Smooth muscle cell (in vitro differentiated cells): Measurements from ENCODE around the gene DGAT2. TPM values are rescaled to one million over a fixed set of nuclear protein-coding genes. Genes with fewer than 3 reads are reported as not detected.
"Not testable (repeated sequence)": the region's sequence is repeated elsewhere in the genome, so short reads cannot be mapped to it uniquely, and the experiment has no call there.

ENCODE experiments used
- DNase-seq: peaks from one replicate; lab custom pipeline; 2025; ENCODE audit not compliant: unreplicated experiment; lab: John Stamatoyannopoulos, UW
- H2AFZ ChIP-seq: fragments of 200-600 bp; sonication (generic); 2 replicates; pipeline ENCODE4 v1.6.0; 2016; ENCODE audit warnings: antibody characterized with exemption, low read depth, mild to moderate bottlenecking
- H3F3A ChIP-seq: fragments of 200-600 bp; sonication (generic); 2 replicates; pipeline ENCODE4 v1.6.0; 2017; ENCODE audit warnings: antibody characterized with exemption, low read depth
- H3K27ac ChIP-seq: fragments of 200-600 bp; sonication (generic); 2 replicates; pipeline ENCODE4 v1.5.1; 2016; ENCODE audit warnings: low read depth, mild to moderate bottlenecking
- H3K27me3 ChIP-seq: fragments of 200-600 bp; sonication (generic); 2 replicates; pipeline ENCODE4 v1.6.1; 2016; ENCODE audit warnings: low read depth, mild to moderate bottlenecking
- H3K36me3 ChIP-seq: fragments of 200-600 bp; sonication (generic); 2 replicates; pipeline ENCODE4 v1.5.1; 2016; ENCODE audit warnings: low read depth
- H3K4me1 ChIP-seq: fragments of 200-600 bp; sonication (generic); 2 replicates; pipeline ENCODE4 v1.5.1; 2016; ENCODE audit warnings: low read depth
- H3K4me2 ChIP-seq: fragments of 200-600 bp; sonication (generic); 2 replicates; pipeline ENCODE4 v1.6.0; 2016; ENCODE audit warnings: mild to moderate bottlenecking
- H3K4me3 ChIP-seq: fragments of 200-600 bp; sonication (generic); 2 replicates; pipeline ENCODE4 v1.5.1; 2016; ENCODE audit warnings: mild to moderate bottlenecking
- H3K79me2 ChIP-seq: fragments of 200-600 bp; sonication (generic); 2 replicates; pipeline ENCODE4 v1.6.0; 2016; ENCODE audit warnings: low read depth, mild to moderate bottlenecking
- H3K9ac ChIP-seq: fragments of 200-600 bp; sonication (generic); 2 replicates; pipeline ENCODE4 v1.6.0; 2016; ENCODE audit warnings: low read depth
- H3K9me3 ChIP-seq: fragments of 200-600 bp; sonication (generic); replicated peaks from 2 replicates; pipeline ENCODE4 v1.5.1; 2016; ENCODE audit warnings: low read depth
- H4K20me1 ChIP-seq: fragments of 200-600 bp; sonication (generic); 2 replicates; pipeline ENCODE4 v1.6.0; 2016; ENCODE audit warnings: low read depth
- WGBS: methylation state at CpG from one replicate; pipeline ENCODE4 v1.1.7; 2016; ENCODE audit warnings: low lambda C conversion rate; 5-methylcytosine and 5-hydroxymethylcytosine counted together
- polyA plus RNA-seq: library from polyadenylated mRNA; unstranded; fragments of >200 nt; fragmentation: Nextera tagmentation; extraction: Ambion mirVana; gene quantifications from 2 replicates; pipeline ENCODE4 v1.2.1, GENCODE V29; 2016
- total RNA-seq: library from RNA; depleted of rRNA; stranded (reverse); fragments of >200 nt; gene quantifications from 2 replicates; pipeline ENCODE4 v1.2.3, GENCODE V29; 2014
- TF ChIP-seq, protein P1 (sequence below): fragments of 200-600 bp; sonication (generic); IDR thresholded peaks from 2 replicates; pipeline ENCODE4 v1.5.1; 2017; ENCODE audit warnings: borderline replicate concordance, mild to moderate bottlenecking, antibody characterized with exemption; ENCODE audit not compliant: insufficient read depth, poor library complexity, severe bottlenecking

Gene DGAT2
- total and polyA plus RNA-seq, 2 experiments from 2014 or later, result 1.5 to 3.7 TPM

DNA sequence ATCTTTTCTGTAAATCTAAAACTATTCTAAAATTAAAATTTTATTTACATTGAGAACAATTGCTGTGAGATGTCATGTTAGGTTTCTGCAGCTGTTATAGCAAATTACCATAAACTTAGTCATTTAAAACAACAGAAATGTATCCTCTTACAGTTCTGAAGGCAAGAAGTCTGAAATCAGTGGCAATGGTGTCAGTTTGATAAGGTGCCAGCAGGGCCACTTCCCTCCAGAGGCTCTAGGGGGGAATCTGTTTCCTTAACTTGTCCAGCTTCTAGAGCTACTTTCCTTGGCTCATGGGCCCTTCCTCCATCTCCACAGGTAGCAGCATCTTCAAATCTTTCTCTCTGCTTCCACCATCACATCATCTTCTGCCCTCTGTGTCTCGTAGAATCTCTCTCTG, 27.9 kb upstream of the DGAT2 start:
- WGBS, result 70% methylated on average over 1 of the region's 1 CpG
- H2AFZ ChIP-seq, result no peak overlapping the region

DNA sequence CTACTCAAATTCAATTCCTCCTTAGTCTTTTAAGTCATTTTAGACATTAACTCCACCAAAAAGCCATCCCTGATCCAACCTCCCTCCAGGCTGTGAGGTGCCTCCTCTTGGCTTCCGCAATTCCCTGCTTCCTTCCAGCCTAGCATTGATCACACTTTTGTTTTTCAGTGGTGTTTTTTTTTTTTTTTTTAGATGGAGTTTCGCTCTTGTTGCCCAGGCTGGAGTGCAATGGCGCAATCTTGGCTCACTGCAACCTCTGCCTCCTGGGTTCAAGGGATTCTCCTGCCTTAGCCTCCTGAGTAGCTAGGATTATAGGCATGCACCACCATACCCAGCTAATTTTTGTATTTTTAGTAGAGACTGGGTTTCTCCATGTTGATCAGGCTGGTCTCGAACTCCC, 25.4 kb upstream of the DGAT2 start:
- H3K79me2 ChIP-seq, H3K4me3 ChIP-seq, H3F3A ChIP-seq, H3K9ac ChIP-seq, H2AFZ ChIP-seq, H3K36me3 ChIP-seq, H3K4me1 ChIP-seq, DNase-seq, H3K27ac ChIP-seq, H3K27me3 ChIP-seq, H3K9me3 ChIP-seq, H4K20me1 ChIP-seq, H3K4me2 ChIP-seq: not testable (repeated sequence)
- 93% methylated on average over 4 of the region's 4 CpGs for WGBS

More for the DNA sequence above, 27.9 kb upstream of the DGAT2 start:
- Histone ChIP-seq H4K20me1 (no peaks in the 10 kb centered on the region), H3K9ac (no peak overlapping the region), H3K4me1 (no peaks in the 10 kb centered on the region), H3K79me2 (no peaks in the 10 kb centered on the region), H3K27me3 (peaks cover 9% of the 10 kb centered on the region), H3K27ac (no peak overlapping the region), H3K9me3 (no peaks in the 10 kb centered on the region), H3K4me2 (no peak overlapping the region), H3F3A (no peaks in the 10 kb centered on the region), H3K4me3 (no peak overlapping the region), H3K36me3 (no peaks in the 10 kb centered on the region)
- DNase-seq, result no peak
- TF ChIP-seq, protein P1, sequence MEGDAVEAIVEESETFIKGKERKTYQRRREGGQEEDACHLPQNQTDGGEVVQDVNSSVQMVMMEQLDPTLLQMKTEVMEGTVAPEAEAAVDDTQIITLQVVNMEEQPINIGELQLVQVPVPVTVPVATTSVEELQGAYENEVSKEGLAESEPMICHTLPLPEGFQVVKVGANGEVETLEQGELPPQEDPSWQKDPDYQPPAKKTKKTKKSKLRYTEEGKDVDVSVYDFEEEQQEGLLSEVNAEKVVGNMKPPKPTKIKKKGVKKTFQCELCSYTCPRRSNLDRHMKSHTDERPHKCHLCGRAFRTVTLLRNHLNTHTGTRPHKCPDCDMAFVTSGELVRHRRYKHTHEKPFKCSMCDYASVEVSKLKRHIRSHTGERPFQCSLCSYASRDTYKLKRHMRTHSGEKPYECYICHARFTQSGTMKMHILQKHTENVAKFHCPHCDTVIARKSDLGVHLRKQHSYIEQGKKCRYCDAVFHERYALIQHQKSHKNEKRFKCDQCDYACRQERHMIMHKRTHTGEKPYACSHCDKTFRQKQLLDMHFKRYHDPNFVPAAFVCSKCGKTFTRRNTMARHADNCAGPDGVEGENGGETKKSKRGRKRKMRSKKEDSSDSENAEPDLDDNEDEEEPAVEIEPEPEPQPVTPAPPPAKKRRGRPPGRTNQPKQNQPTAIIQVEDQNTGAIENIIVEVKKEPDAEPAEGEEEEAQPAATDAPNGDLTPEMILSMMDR, result no peak

GRCh38 chr11:75743711-75744563, 24.6 kb upstream of the DGAT2 start:
- Histone ChIP-seq H3K79me2 (no peaks in the 10 kb centered on the region), H4K20me1 (no peaks in the 10 kb centered on the region), H3K27me3 (peaks cover 9% of the 10 kb centered on the region), H3K36me3 (no peaks in the 10 kb centered on the region), H3K27ac (no peak overlapping the region), H3K4me1 (no peaks in the 10 kb centered on the region), H2AFZ (no peak overlapping the region), H3K9me3 (no peaks in the 10 kb centered on the region), H3F3A (no peaks in the 10 kb centered on the region), H3K4me2 (no peak overlapping the region), H3K4me3 (no peak overlapping the region), H3K9ac (no peak overlapping the region)
- TF ChIP-seq, protein P1, result no peak
- 82% methylated on average over 9 of the region's 9 CpGs for WGBS
- DNase-seq, result no peak

DNA sequence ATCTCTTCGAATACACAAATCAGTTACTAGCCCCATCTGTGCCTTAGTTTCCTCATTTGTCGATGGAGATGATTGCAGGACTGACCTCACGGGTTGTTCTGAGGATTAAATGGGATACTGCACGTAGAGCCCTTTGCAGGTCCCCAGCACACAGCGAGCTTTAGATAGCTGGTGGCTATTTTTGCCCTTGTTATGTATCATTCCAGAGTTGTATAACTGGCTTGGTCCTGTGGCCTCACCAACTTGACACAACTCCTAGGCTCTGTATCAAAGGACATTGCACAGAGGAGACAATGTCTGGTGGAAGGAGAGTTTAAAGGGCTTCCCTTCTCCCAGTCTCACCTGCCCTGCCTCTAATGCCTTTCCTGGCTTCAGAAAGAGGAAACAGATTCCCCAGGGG, 22.8 kb upstream of the DGAT2 start:
- WGBS, result 85% methylated on average over 5 of the region's 5 CpGs
- Histone ChIP-seq H4K20me1 (no peaks in the 10 kb centered on the region), H3K36me3 (no peaks in the 10 kb centered on the region), H3K79me2 (no peaks in the 10 kb centered on the region), H3F3A (no peaks in the 10 kb centered on the region), H3K4me1 (no peaks in the 10 kb centered on the region), H2AFZ (no peak overlapping the region), H3K9ac (no peak overlapping the region), H3K4me2 (no peak overlapping the region), H3K9me3 (no peaks in the 10 kb centered on the region), H3K27me3 (peaks cover 4% of the 10 kb centered on the region), H3K4me3 (no peak overlapping the region), H3K27ac (no peak overlapping the region)
- TF ChIP-seq, protein P1, result no peak
- DNase-seq, result no peak

DNA sequence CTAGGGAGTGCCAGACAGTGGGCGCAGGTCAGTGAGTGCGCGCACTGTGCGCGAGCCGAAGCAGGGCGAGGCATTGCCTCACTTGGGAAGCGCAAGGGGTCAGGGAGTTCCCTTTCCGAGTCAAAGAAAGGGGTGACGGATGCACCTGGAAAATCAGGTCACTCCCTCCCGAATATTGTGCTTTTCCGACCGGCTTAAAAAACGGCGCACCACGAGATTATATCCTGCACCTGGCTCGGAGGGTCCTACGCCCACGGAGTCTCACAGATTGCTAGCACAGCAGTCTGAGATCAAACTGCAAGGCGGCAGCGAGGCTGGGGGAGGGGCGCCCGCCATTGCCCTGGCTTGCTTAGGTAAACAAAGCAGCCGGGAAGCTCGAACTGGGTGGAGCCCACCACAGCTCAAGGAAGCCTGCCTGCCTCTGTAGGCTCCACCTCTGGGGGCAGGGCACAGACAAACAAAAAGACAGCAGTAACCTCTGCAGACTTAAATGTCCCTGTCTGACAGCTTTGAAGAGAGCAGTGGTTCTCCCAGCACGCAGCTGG, 19.8 kb upstream of the DGAT2 start:
- not testable (repeated sequence) for H3K27me3 ChIP-seq

GRCh38 chr11:75754933-75755332, 13.6 kb upstream of the DGAT2 start:
- not testable (repeated sequence) for H4K20me1 ChIP-seq, H3K9me3 ChIP-seq, H3F3A ChIP-seq, H3K4me2 ChIP-seq, H2AFZ ChIP-seq, H3K4me3 ChIP-seq, DNase-seq, H3K36me3 ChIP-seq, H3K27ac ChIP-seq, H3K9ac ChIP-seq, H3K4me1 ChIP-seq, H3K27me3 ChIP-seq, H3K79me2 ChIP-seq

More for the DNA sequence above, 19.8 kb upstream of the DGAT2 start:
- not testable (repeated sequence) for H2AFZ ChIP-seq, H3K9me3 ChIP-seq, H3F3A ChIP-seq, H4K20me1 ChIP-seq, H3K4me2 ChIP-seq, H3K36me3 ChIP-seq, H3K9ac ChIP-seq, H3K27ac ChIP-seq, H3K79me2 ChIP-seq, H3K4me1 ChIP-seq, H3K4me3 ChIP-seq, DNase-seq
- 51% methylated on average over 25 of the region's 26 CpGs for WGBS
